RWPE2 (cell line): ENCODE measurements around the gene NATD1.

Experiments used
- ATAC-seq: fragments of 200-7000 bp; cut with Tn5 transposase; 3 replicates; pipeline ENCODE4 v1.9.1; 2021; ENCODE audit warnings: low read depth
- DNase-seq: peaks from one replicate; pipeline ENCODE4 v3.0.0-alpha.2; 2020; ENCODE audit warnings: low spot score
- H3K27ac ChIP-seq: fragments of 450-650 bp; 2 replicates; pipeline ENCODE4 v1.5.1; 2017; ENCODE audit warnings: mild to moderate bottlenecking; ENCODE audit not compliant: poor library complexity, severe bottlenecking
- H3K27me3 ChIP-seq: fragments of 250-450 bp; sonication (Bioruptor Pico); 2 replicates; pipeline ENCODE4 v1.5.1; 2021; ENCODE audit warnings: mild to moderate bottlenecking, moderate library complexity; ENCODE audit not compliant: insufficient read depth, poor library complexity, severe bottlenecking
- H3K36me3 ChIP-seq: fragments of 250-450 bp; sonication (Bioruptor Pico); 2 replicates; pipeline ENCODE4 v1.5.1; 2020; ENCODE audit warnings: low read depth, mild to moderate bottlenecking, moderate library complexity
- H3K4me1 ChIP-seq: fragments of 250-450 bp; sonication (Bioruptor Pico); 2 replicates; pipeline ENCODE4 v1.5.1; 2021; ENCODE audit warnings: mild to moderate bottlenecking, moderate library complexity; ENCODE audit not compliant: insufficient read depth, poor library complexity, severe bottlenecking
- H3K4me3 ChIP-seq: fragments of 250-450 bp; sonication (Bioruptor Pico); 2 replicates; pipeline ENCODE4 v1.5.1; 2021; ENCODE audit warnings: mild to moderate bottlenecking, moderate library complexity; ENCODE audit not compliant: severe bottlenecking
- H3K9me3 ChIP-seq: fragments of 250-450 bp; sonication (Bioruptor Pico); 2 replicates; pipeline ENCODE4 v1.5.1; 2021; ENCODE audit warnings: mild to moderate bottlenecking, moderate library complexity; ENCODE audit not compliant: severe bottlenecking
- TF ChIP-seq, protein P1 (sequence below): fragments of 450-650 bp; IDR thresholded peaks from one replicate; pipeline ENCODE4 v1.5.1; 2017; ENCODE audit warnings: mild to moderate bottlenecking, moderate library complexity; ENCODE audit not compliant: poor library complexity, severe bottlenecking

Gene NATD1

GRCh38 chr17:21272881-21273792 lies 19.9 kb upstream of the NATD1 start:
- ATAC-seq (peak; percentile 40), DNase-seq (no peak)
- Histone ChIP-seq H3K4me3 (no peak overlapping the region), H3K27me3 (no peaks in the 10 kb centered on the region), H3K36me3 (no peaks in the 10 kb centered on the region), H3K9me3 (no peaks in the 10 kb centered on the region), H3K27ac (no peak overlapping the region), H3K4me1 (peaks cover 2% of the 10 kb centered on the region)
- TF ChIP-seq, protein P1, sequence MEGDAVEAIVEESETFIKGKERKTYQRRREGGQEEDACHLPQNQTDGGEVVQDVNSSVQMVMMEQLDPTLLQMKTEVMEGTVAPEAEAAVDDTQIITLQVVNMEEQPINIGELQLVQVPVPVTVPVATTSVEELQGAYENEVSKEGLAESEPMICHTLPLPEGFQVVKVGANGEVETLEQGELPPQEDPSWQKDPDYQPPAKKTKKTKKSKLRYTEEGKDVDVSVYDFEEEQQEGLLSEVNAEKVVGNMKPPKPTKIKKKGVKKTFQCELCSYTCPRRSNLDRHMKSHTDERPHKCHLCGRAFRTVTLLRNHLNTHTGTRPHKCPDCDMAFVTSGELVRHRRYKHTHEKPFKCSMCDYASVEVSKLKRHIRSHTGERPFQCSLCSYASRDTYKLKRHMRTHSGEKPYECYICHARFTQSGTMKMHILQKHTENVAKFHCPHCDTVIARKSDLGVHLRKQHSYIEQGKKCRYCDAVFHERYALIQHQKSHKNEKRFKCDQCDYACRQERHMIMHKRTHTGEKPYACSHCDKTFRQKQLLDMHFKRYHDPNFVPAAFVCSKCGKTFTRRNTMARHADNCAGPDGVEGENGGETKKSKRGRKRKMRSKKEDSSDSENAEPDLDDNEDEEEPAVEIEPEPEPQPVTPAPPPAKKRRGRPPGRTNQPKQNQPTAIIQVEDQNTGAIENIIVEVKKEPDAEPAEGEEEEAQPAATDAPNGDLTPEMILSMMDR = no peak

- Histone ChIP-seq H3K9me3 (no peaks in the 10 kb centered on the region), H3K27ac (no peak overlapping the region), H3K4me3 (no peak overlapping the region), H3K36me3 (no peaks in the 10 kb centered on the region), H3K4me1 (peaks cover 2% of the 10 kb centered on the region), H3K27me3 (no peaks in the 10 kb centered on the region)
- TF ChIP-seq, protein P1 = no peak
- DNase-seq = no peak
- no peak for ATAC-seq
Observed at GRCh38 chr17:21272250-21272649, 19.0 kb upstream of the NATD1 start.

GRCh38 chr17:21271454-21272183 lies 18.4 kb upstream of the NATD1 start:
- no peaks in the 10 kb centered on the region for H3K27me3 ChIP-seq
- no peak overlapping the region for H3K27ac ChIP-seq
- no peak for ATAC-seq
- no peak overlapping the region for H3K4me3 ChIP-seq
- no peaks in the 10 kb centered on the region for H3K9me3 ChIP-seq
- TF ChIP-seq, protein P1 = no peak
- no peaks in the 10 kb centered on the region for H3K36me3 ChIP-seq
- peaks cover 2% of the 10 kb centered on the region for H3K4me1 ChIP-seq
- DNase-seq = no peak

DNA sequence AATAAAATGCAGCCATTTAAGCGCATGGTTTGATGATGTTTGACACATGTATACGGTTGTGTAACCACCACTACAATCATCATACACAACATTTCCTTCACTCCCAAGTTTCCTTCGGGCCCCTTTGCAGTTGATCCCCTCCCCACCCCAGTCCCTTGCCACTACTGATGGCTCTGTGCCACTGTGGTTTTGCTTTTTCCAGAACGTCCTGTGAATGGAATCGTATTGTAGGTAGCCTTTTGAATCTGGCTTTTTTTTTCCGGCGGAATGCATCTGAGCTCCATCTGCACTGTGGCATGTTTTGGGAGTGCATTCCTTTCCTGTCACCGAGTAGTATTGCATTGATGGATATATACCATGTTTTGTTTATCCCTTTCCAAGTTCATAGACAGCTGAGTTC lies 16.2 kb upstream of the NATD1 start:
- Histone ChIP-seq H3K4me1 (no peaks in the 10 kb centered on the region), H3K9me3 (no peaks in the 10 kb centered on the region), H3K27me3 (no peaks in the 10 kb centered on the region), H3K36me3 (no peaks in the 10 kb centered on the region), H3K27ac (no peak overlapping the region), H3K4me3 (no peak overlapping the region)
- TF ChIP-seq, protein P1 = no peak
- DNase-seq (no peak), ATAC-seq (no peak)
